ENCODE measurements around the gene CD59.

The CD59 gene

DNA sequence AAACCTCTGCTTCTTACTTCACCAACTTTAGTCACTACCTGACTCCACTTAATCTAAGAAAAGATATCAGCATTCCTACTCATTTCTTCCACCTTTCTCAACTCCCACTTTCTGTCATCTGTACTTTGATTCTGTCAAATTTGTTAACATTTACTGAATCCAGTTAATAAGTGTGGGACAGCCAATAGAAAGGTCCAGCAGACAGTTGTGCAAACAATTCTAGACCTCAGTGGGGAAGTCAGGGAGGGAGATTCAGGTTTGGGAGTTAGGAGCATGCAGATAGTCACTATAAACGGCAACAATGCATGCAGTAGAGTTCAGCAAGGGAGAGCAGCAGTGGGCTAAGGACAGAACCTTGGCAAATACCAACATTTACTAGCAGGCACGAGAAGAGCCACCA, 34.0 kb upstream of the CD59 start:
- H3K9me3 ChIP-seq (ENCODE audit: control extremely low read depth in 1 of 5, control insufficient read depth in 4 of 5, insufficient read depth in 2 of 5, low read depth in 1 of 5, low read length in 4 of 5), result no peaks in the 10 kb centered on the region
- ChIA-PET POLR2A (no interaction called here), CTCF (interaction anchor here (0.8 to 1.6 kb wide), 2 partner anchors 15 to 65 kb away, joined by 3 to 4 read pairs; no protein-coding TSS in a partner anchor)
- peaks cover 9 to 46% (median 25%) of the 10 kb centered on the region in 4 experiments for H3K36me3 ChIP-seq (ENCODE audit: control insufficient read depth in 4 of 4, insufficient read depth in 4 of 4, low read length in 3 of 4)
- H3K27me3 ChIP-seq (replicated peaks in 2 of 5; ENCODE audit: control insufficient read depth in 4 of 5, insufficient read depth in 5 of 5, low read length in 4 of 5), result peaks cover 0 to 4% (median 0%) of the 10 kb centered on the region in 5 experiments
- 95% methylated on average over 2 of the region's 2 CpGs for WGBS (ENCODE audit: insufficient coverage)
- H3K4me1 ChIP-seq (ENCODE audit: control extremely low read depth in 1 of 4, control insufficient read depth in 4 of 4, insufficient read depth in 4 of 4, low read length in 3 of 4), result peaks cover 4 to 20% (median 16%) of the 10 kb centered on the region in 4 experiments
- H3K27ac ChIP-seq (ENCODE audit: insufficient read depth in 1 of 2, low read depth in 1 of 2, low read length in 2 of 2, poor library complexity in 1 of 2, severe bottlenecking in 2 of 2), result no peak overlapping the region
- DNase-seq, result no peak
- no peak overlapping the region for H3K4me3 ChIP-seq (ENCODE audit: control insufficient read depth in 1 of 7, extremely low read depth in 1 of 7, insufficient read depth in 4 of 7, low read depth in 2 of 7, low read length in 6 of 7)

- H3K9me3 ChIP-seq (ENCODE audit: control extremely low read depth in 1 of 5, control insufficient read depth in 4 of 5, insufficient read depth in 2 of 5, low read depth in 1 of 5, low read length in 4 of 5), result no peaks in the 10 kb centered on the region
- peaks cover 12 to 53% (median 30%) of the 10 kb centered on the region in 4 experiments for H3K36me3 ChIP-seq (ENCODE audit: control insufficient read depth in 4 of 4, insufficient read depth in 4 of 4, low read length in 3 of 4)
- no peak overlapping the region for H3K4me3 ChIP-seq (ENCODE audit: control insufficient read depth in 1 of 7, extremely low read depth in 1 of 7, insufficient read depth in 4 of 7, low read depth in 2 of 7, low read length in 6 of 7)
- no peak overlapping the region for H3K27ac ChIP-seq (ENCODE audit: insufficient read depth in 1 of 2, low read depth in 1 of 2, low read length in 2 of 2, poor library complexity in 1 of 2, severe bottlenecking in 2 of 2)
- no peaks in the 10 kb centered on the region for H3K27me3 ChIP-seq (replicated peaks in 2 of 5; ENCODE audit: control insufficient read depth in 4 of 5, insufficient read depth in 5 of 5, low read length in 4 of 5)
- peaks cover 4 to 14% (median 10%) of the 10 kb centered on the region in 4 experiments for H3K4me1 ChIP-seq (ENCODE audit: control extremely low read depth in 1 of 4, control insufficient read depth in 4 of 4, insufficient read depth in 4 of 4, low read length in 3 of 4)
- WGBS (ENCODE audit: insufficient coverage), result 97% methylated on average over 3 of the region's 4 CpGs
- ChIA-PET CTCF (no interaction called here), POLR2A (no interaction called here)
- no peak for DNase-seq
Measured at GRCh38 chr11:33769542-33769941, 33.3 kb upstream of the CD59 start.

DNA sequence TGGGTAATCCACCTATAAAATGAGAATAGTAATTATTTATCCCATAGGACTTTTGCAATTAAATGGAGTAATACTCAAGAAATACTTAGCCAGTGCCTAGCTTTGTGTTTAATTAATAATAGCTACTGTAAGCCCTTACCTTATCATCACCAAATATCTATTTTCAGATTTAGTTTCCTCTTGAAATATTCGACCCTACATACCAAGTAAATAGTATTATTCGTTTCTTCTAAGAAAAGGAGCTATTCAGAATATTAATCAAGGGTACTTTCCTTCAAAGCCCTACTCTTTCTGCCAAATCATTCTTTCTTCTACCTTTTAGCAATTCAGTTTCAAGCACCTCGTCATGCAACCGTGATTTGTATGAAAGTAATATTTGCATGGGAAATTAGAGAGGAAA, 31.4 kb upstream of the CD59 start:
- no peak for DNase-seq
- 67% methylated on average over 1 of the region's 4 CpGs for WGBS (ENCODE audit: insufficient coverage)
- Histone ChIP-seq H3K27me3 (replicated peaks in 2 of 5; ENCODE audit: control insufficient read depth in 4 of 5, insufficient read depth in 5 of 5, low read length in 4 of 5) (no peaks in the 10 kb centered on the region), H3K4me1 (ENCODE audit: control extremely low read depth in 1 of 4, control insufficient read depth in 4 of 4, insufficient read depth in 4 of 4, low read length in 3 of 4) (peaks cover 0 to under 1% (median 0%) of the 10 kb centered on the region in 4 experiments), H3K9me3 (ENCODE audit: control extremely low read depth in 1 of 5, control insufficient read depth in 4 of 5, insufficient read depth in 2 of 5, low read depth in 1 of 5, low read length in 4 of 5) (peaks cover 0 to 9% (median 4%) of the 10 kb centered on the region in 5 experiments), H3K36me3 (ENCODE audit: control insufficient read depth in 4 of 4, insufficient read depth in 4 of 4, low read length in 3 of 4) (peaks cover 23 to 72% (median 39%) of the 10 kb centered on the region in 4 experiments), H3K4me3 (ENCODE audit: control insufficient read depth in 1 of 7, extremely low read depth in 1 of 7, insufficient read depth in 4 of 7, low read depth in 2 of 7, low read length in 6 of 7) (no peak overlapping the region), H3K27ac (ENCODE audit: insufficient read depth in 1 of 2, low read depth in 1 of 2, low read length in 2 of 2, poor library complexity in 1 of 2, severe bottlenecking in 2 of 2) (no peak overlapping the region)
- CTCF ChIA-PET, result interaction anchor here (0.6 to 1.2 kb wide), 2 partner anchors 13 to 69 kb away, joined by 3 read pairs; no protein-coding TSS in a partner anchor
- POLR2A ChIA-PET, result no interaction called here

DNA sequence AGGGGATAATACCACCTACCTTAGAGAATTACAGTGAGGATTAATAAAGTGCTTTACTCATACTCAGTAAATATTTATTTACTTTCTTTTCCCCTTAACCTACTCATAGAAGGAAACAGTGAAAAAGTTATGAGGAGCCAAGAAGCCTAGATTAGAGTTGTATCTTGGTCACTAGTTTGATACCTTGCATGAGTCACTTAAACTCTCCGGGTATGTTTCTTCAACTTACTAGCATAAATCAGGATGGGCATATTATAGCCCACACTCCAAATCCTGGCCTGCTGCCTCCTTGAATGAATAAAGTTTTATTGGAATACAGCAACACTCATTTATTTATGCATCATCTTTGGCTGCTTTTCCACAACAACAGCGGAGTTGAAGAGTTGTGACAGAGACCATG, 29.9 kb upstream of the CD59 start:
- H3K4me1 ChIP-seq (ENCODE audit: control extremely low read depth in 1 of 4, control insufficient read depth in 4 of 4, insufficient read depth in 4 of 4, low read length in 3 of 4), result no peaks in the 10 kb centered on the region
- peaks cover 30 to 83% (median 39%) of the 10 kb centered on the region in 4 experiments for H3K36me3 ChIP-seq (ENCODE audit: control insufficient read depth in 4 of 4, insufficient read depth in 4 of 4, low read length in 3 of 4)
- no peak overlapping the region for H3K27ac ChIP-seq (ENCODE audit: insufficient read depth in 1 of 2, low read depth in 1 of 2, low read length in 2 of 2, poor library complexity in 1 of 2, severe bottlenecking in 2 of 2)
- CTCF ChIA-PET, result no interaction called here
- peaks cover 0 to 9% (median 4%) of the 10 kb centered on the region in 5 experiments for H3K9me3 ChIP-seq (ENCODE audit: control extremely low read depth in 1 of 5, control insufficient read depth in 4 of 5, insufficient read depth in 2 of 5, low read depth in 1 of 5, low read length in 4 of 5)
- no peak for DNase-seq
- WGBS (ENCODE audit: insufficient coverage), result 75% methylated on average over 1 of the region's 2 CpGs
- POLR2A ChIA-PET, result no interaction called here
- H3K27me3 ChIP-seq (replicated peaks in 2 of 5; ENCODE audit: control insufficient read depth in 4 of 5, insufficient read depth in 5 of 5, low read length in 4 of 5), result no peaks in the 10 kb centered on the region
- no peak overlapping the region for H3K4me3 ChIP-seq (ENCODE audit: control insufficient read depth in 1 of 7, extremely low read depth in 1 of 7, insufficient read depth in 4 of 7, low read depth in 2 of 7, low read length in 6 of 7)

- Histone ChIP-seq H3K4me3 (ENCODE audit: control insufficient read depth in 1 of 7, extremely low read depth in 1 of 7, insufficient read depth in 4 of 7, low read depth in 2 of 7, low read length in 6 of 7) (no peak overlapping the region), H3K9me3 (ENCODE audit: control extremely low read depth in 1 of 5, control insufficient read depth in 4 of 5, insufficient read depth in 2 of 5, low read depth in 1 of 5, low read length in 4 of 5) (peaks cover 0 to 11% (median 5%) of the 10 kb centered on the region in 5 experiments), H3K36me3 (ENCODE audit: control insufficient read depth in 4 of 4, insufficient read depth in 4 of 4, low read length in 3 of 4) (peaks cover 33 to 85% (median 40%) of the 10 kb centered on the region in 4 experiments), H3K27me3 (replicated peaks in 2 of 5; ENCODE audit: control insufficient read depth in 4 of 5, insufficient read depth in 5 of 5, low read length in 4 of 5) (no peaks in the 10 kb centered on the region), H3K27ac (ENCODE audit: insufficient read depth in 1 of 2, low read depth in 1 of 2, low read length in 2 of 2, poor library complexity in 1 of 2, severe bottlenecking in 2 of 2) (no peak overlapping the region), H3K4me1 (ENCODE audit: control extremely low read depth in 1 of 4, control insufficient read depth in 4 of 4, insufficient read depth in 4 of 4, low read length in 3 of 4) (no peaks in the 10 kb centered on the region)
- DNase-seq, result no peak
- POLR2A ChIA-PET, result no interaction called here
- 100% methylated on average over 1 of the region's 2 CpGs for WGBS (ENCODE audit: insufficient coverage)
- CTCF ChIA-PET, result interaction anchor here (0.7 to 1.3 kb wide), 4 partner anchors 9 to 46 kb away, joined by 3 to 6 read pairs (median 4); no protein-coding TSS in a partner anchor
Measured at GRCh38 chr11:33761471-33761870, 25.2 kb upstream of the CD59 start.

- no peaks in the 10 kb centered on the region for H3K9me3 ChIP-seq (ENCODE audit: control extremely low read depth in 1 of 5, control insufficient read depth in 4 of 5, insufficient read depth in 2 of 5, low read depth in 1 of 5, low read length in 4 of 5)
- no peaks in the 10 kb centered on the region for H3K4me1 ChIP-seq (ENCODE audit: control extremely low read depth in 1 of 4, control insufficient read depth in 4 of 4, insufficient read depth in 4 of 4, low read length in 3 of 4)
- ChIA-PET CTCF (interaction anchor here (1.9 to 4.5 kb wide), 2 partner anchors 8 to 10 kb away, joined by 6 to 27 read pairs; no protein-coding TSS in a partner anchor), POLR2A (no interaction called here)
- no peak for DNase-seq
- H3K36me3 ChIP-seq (ENCODE audit: control insufficient read depth in 4 of 4, insufficient read depth in 4 of 4, low read length in 3 of 4), result peaks cover 22 to 70% (median 27%) of the 10 kb centered on the region in 4 experiments
- no peaks in the 10 kb centered on the region for H3K27me3 ChIP-seq (replicated peaks in 2 of 5; ENCODE audit: control insufficient read depth in 4 of 5, insufficient read depth in 5 of 5, low read length in 4 of 5)
- WGBS (ENCODE audit: insufficient coverage), result 49% methylated on average over 3 of the region's 4 CpGs
- H3K27ac ChIP-seq (ENCODE audit: insufficient read depth in 1 of 2, low read depth in 1 of 2, low read length in 2 of 2, poor library complexity in 1 of 2, severe bottlenecking in 2 of 2), result no peak overlapping the region
- H3K4me3 ChIP-seq (ENCODE audit: control insufficient read depth in 1 of 7, extremely low read depth in 1 of 7, insufficient read depth in 4 of 7, low read depth in 2 of 7, low read length in 6 of 7), result no peak overlapping the region
Measured at GRCh38 chr11:33753304-33753967, 17.2 kb upstream of the CD59 start.

- no peaks in the 10 kb centered on the region for H3K9me3 ChIP-seq (ENCODE audit: control extremely low read depth in 1 of 5, control insufficient read depth in 4 of 5, insufficient read depth in 2 of 5, low read depth in 1 of 5, low read length in 4 of 5)
- ChIA-PET CTCF (interaction anchor here (1.9 to 4.5 kb wide), 2 partner anchors 8 to 10 kb away, joined by 6 to 27 read pairs; no protein-coding TSS in a partner anchor), POLR2A (no interaction called here)
- H3K27ac ChIP-seq (ENCODE audit: insufficient read depth in 1 of 2, low read depth in 1 of 2, low read length in 2 of 2, poor library complexity in 1 of 2, severe bottlenecking in 2 of 2), result no peak overlapping the region
- no peak for DNase-seq
- 100% methylated on average over 2 of the region's 3 CpGs for WGBS (ENCODE audit: insufficient coverage)
- H3K36me3 ChIP-seq (ENCODE audit: control insufficient read depth in 4 of 4, insufficient read depth in 4 of 4, low read length in 3 of 4), result peaks cover 22 to 67% (median 27%) of the 10 kb centered on the region in 4 experiments
- no peaks in the 10 kb centered on the region for H3K4me1 ChIP-seq (ENCODE audit: control extremely low read depth in 1 of 4, control insufficient read depth in 4 of 4, insufficient read depth in 4 of 4, low read length in 3 of 4)
- H3K27me3 ChIP-seq (replicated peaks in 2 of 5; ENCODE audit: control insufficient read depth in 4 of 5, insufficient read depth in 5 of 5, low read length in 4 of 5), result no peaks in the 10 kb centered on the region
- H3K4me3 ChIP-seq (ENCODE audit: control insufficient read depth in 1 of 7, extremely low read depth in 1 of 7, insufficient read depth in 4 of 7, low read depth in 2 of 7, low read length in 6 of 7), result no peak overlapping the region
Measured at GRCh38 chr11:33751878-33752277, 15.7 kb upstream of the CD59 start.
